ENCODE results near the gene ARRDC1.
"Not testable (repeated sequence)": the region's sequence is repeated elsewhere in the genome, so short reads cannot be mapped to it uniquely, and the experiment has no call there.

The ARRDC1 gene

GRCh38 chr9:137619240-137620047 is 14.0 kb downstream of the ARRDC1 start:
- TF ChIP-seq CTCF (IDR thresholded peaks at IDR 0.05; ENCODE audit: low read depth, low read length, missing control alignments) = no peak

GRCh38 chr9:137620048-137620405 is 14.5 kb downstream of the ARRDC1 start:
- no peaks in the 10 kb centered on the region for H3K36me3 ChIP-seq (replicated peaks)
- in situ Hi-C loops (cut with HindIII; ENCODE audit: low pct_ligation_motif_present, low sequenced_read_pairs) = no loop called here

More at GRCh38 chr9:137619240-137620047, 14.0 kb downstream of the ARRDC1 start:
- no peaks in the 10 kb centered on the region for H3K36me3 ChIP-seq (replicated peaks)
- in situ Hi-C loops (cut with HindIII; ENCODE audit: low pct_ligation_motif_present, low sequenced_read_pairs) = no loop called here
- H3K27ac ChIP-seq = peak overlapping the region; percentile 60
- peak; percentile 33 for DNase-seq
- H3K4me3 ChIP-seq (ENCODE audit: low read depth, low read length) = peak overlapping the region; percentile 81
- no peaks in the 10 kb centered on the region for H3K27me3 ChIP-seq (replicated peaks)

GRCh38 chr9:137620581-137620980 is 15.1 kb downstream of the ARRDC1 start:
- no peaks in the 10 kb centered on the region for H3K27me3 ChIP-seq (replicated peaks)
- no peak for DNase-seq
- in situ Hi-C loops (cut with HindIII; ENCODE audit: low pct_ligation_motif_present, low sequenced_read_pairs) = no loop called here
- TF ChIP-seq CTCF (IDR thresholded peaks at IDR 0.05; ENCODE audit: low read depth, low read length, missing control alignments) = no peak
- H3K36me3 ChIP-seq (replicated peaks) = no peaks in the 10 kb centered on the region
- no peak overlapping the region for H3K4me3 ChIP-seq (ENCODE audit: low read depth, low read length)
- no peak overlapping the region for H3K27ac ChIP-seq

More at GRCh38 chr9:137620048-137620405, 14.5 kb downstream of the ARRDC1 start:
- no peak for TF ChIP-seq CTCF (IDR thresholded peaks at IDR 0.05; ENCODE audit: low read depth, low read length, missing control alignments)
- peak overlapping the region; percentile 81 for H3K4me3 ChIP-seq (ENCODE audit: low read depth, low read length)
- H3K27me3 ChIP-seq (replicated peaks) = no peaks in the 10 kb centered on the region
- no peak for DNase-seq
- no peak overlapping the region for H3K27ac ChIP-seq

- peak; percentile 41 for DNase-seq
- Histone ChIP-seq H3K27ac (no peak overlapping the region), H3K27me3 (replicated peaks) (no peaks in the 10 kb centered on the region), H3K4me3 (ENCODE audit: low read depth, low read length) (no peak overlapping the region), H3K36me3 (replicated peaks) (no peaks in the 10 kb centered on the region)
- peak; percentile 53 for TF ChIP-seq CTCF (IDR thresholded peaks at IDR 0.05; ENCODE audit: low read depth, low read length, missing control alignments)
- in situ Hi-C loops (cut with HindIII; ENCODE audit: low pct_ligation_motif_present, low sequenced_read_pairs) = no loop called here
Measured at GRCh38 chr9:137621131-137621757, 15.8 kb downstream of the ARRDC1 start.

GRCh38 chr9:137622211-137622610 is 16.7 kb downstream of the ARRDC1 start:
- H3K4me3 ChIP-seq (ENCODE audit: low read depth, low read length); DNase-seq; in situ Hi-C loops (cut with HindIII; ENCODE audit: low pct_ligation_motif_present, low sequenced_read_pairs); H3K27me3 ChIP-seq (replicated peaks); H3K36me3 ChIP-seq (replicated peaks); H3K27ac ChIP-seq: not testable (repeated sequence)

- no peak for TF ChIP-seq CTCF (IDR thresholded peaks at IDR 0.05; ENCODE audit: low read depth, low read length, missing control alignments)
- H3K4me3 ChIP-seq (ENCODE audit: low read depth, low read length) = no peak overlapping the region
- no peaks in the 10 kb centered on the region for H3K36me3 ChIP-seq (replicated peaks)
- in situ Hi-C loops (cut with HindIII; ENCODE audit: low pct_ligation_motif_present, low sequenced_read_pairs) = no loop called here
- H3K27ac ChIP-seq = no peak overlapping the region
- no peaks in the 10 kb centered on the region for H3K27me3 ChIP-seq (replicated peaks)
- DNase-seq = no peak
Measured at GRCh38 chr9:137626464-137626863, 21.0 kb downstream of the ARRDC1 start.

- in situ Hi-C loops (cut with HindIII; ENCODE audit: low pct_ligation_motif_present, low sequenced_read_pairs); H3K27ac ChIP-seq; H3K4me3 ChIP-seq (ENCODE audit: low read depth, low read length); H3K36me3 ChIP-seq (replicated peaks); H3K27me3 ChIP-seq (replicated peaks); DNase-seq: not testable (repeated sequence)
Measured at GRCh38 chr9:137627406-137627805, 21.9 kb downstream of the ARRDC1 start.
